Measurements from ENCODE around the gene WRAP73.
A peak's percentile ranks its signal among the peaks of the same experiment; 100 is the strongest.

WRAP73 gene

DNA sequence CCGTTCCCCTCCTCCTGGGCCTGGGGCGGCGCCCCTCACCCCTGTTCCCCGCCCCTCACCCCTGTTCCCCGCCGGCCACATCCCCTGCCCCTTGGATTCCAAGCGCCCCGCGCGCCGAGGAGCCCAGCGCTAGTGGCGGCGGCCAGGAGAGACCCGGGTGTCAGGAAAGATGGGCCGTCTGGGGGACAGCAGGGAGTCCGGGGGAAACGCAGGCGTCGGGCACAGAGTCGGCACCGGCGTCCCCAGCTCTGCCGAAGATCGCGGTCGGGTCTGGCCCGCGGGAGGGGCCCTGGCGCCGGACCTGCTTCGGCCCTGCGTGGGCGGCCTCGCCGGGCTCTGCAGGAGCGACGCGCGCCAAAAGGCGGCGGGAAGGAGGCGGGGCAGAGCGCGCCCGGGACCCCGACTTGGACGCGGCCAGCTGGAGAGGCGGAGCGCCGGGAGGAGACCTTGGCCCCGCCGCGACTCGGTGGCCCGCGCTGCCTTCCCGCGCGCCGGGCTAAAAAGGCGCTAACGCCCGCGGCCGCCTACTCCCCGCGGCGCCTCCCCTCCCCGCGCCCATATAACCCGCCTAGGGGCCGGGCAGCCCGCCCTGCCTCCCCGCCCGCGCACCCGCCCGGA is 2.1 kb upstream of the WRAP73 start, which contains the start of gene TP73:
Gene TP73, plus strand, starts transcription at position 587 of the 618 bp plus-strand sequence. CDS start 29,850 bp downstream, outside the sequence.
- CTCF ChIA-PET: interaction anchor here (0.6 to 0.7 kb wide), 2 partner anchors 22 to 33 kb away, joined by 3 read pairs; no protein-coding TSS in a partner anchor
- no peak within 1 kb of the TSS for H3K27ac Mint-ChIP-seq
- peaks cover 67% of the 10 kb centered on the region for H3K27me3 Mint-ChIP-seq
- DNase-seq: peak; percentile 42
- H3K9me3 Mint-ChIP-seq: no peaks in the 10 kb centered on the region
- peak within 1 kb of the TSS; percentile 45 for H3K4me3 Mint-ChIP-seq
- peaks cover 8% of the 10 kb centered on the region for H3K36me3 Mint-ChIP-seq
- peaks cover 28% of the 10 kb centered on the region for H3K4me1 Mint-ChIP-seq

- CTCF ChIA-PET: no interaction called here
- Mint-ChIP-seq H3K36me3 (peaks cover 8% of the 10 kb centered on the region), H3K27me3 (peaks cover 62% of the 10 kb centered on the region), H3K27ac (no peak overlapping the region), H3K4me1 (peaks cover 28% of the 10 kb centered on the region), H3K4me3 (peak overlapping the region; percentile 21), H3K9me3 (no peaks in the 10 kb centered on the region)
- DNase-seq: no peak
These were observed 1.4 kb upstream of the WRAP73 start for GRCh38 chr1:3651026-3651929.

GRCh38 chr1:3650248-3651025 is 534 bp upstream of the WRAP73 start:
- peaks cover 54% of the 10 kb centered on the region for H3K27me3 Mint-ChIP-seq
- no peak overlapping the region for H3K27ac Mint-ChIP-seq
- peak overlapping the region; percentile 79 for H3K4me3 Mint-ChIP-seq
- no peak for DNase-seq
- H3K36me3 Mint-ChIP-seq: peaks cover 14% of the 10 kb centered on the region
- no peaks in the 10 kb centered on the region for H3K9me3 Mint-ChIP-seq
- H3K4me1 Mint-ChIP-seq: peaks cover 28% of the 10 kb centered on the region
- CTCF ChIA-PET: no interaction called here

GRCh38 chr1:3646596-3646995 is 3.3 kb downstream of the WRAP73 start:
- no peak for DNase-seq
- CTCF ChIA-PET: no interaction called here
- Mint-ChIP-seq H3K27me3 (peaks cover 18% of the 10 kb centered on the region), H3K9me3 (no peaks in the 10 kb centered on the region), H3K36me3 (peaks cover 26% of the 10 kb centered on the region), H3K4me1 (peaks cover 28% of the 10 kb centered on the region), H3K4me3 (no peak overlapping the region), H3K27ac (no peak overlapping the region)

GRCh38 chr1:3645666-3646355 is 4.1 kb downstream of the WRAP73 start:
- Mint-ChIP-seq H3K4me1 (peaks cover 24% of the 10 kb centered on the region), H3K27ac (no peak overlapping the region), H3K4me3 (no peak overlapping the region), H3K27me3 (peaks cover 10% of the 10 kb centered on the region), H3K9me3 (no peaks in the 10 kb centered on the region), H3K36me3 (peaks cover 26% of the 10 kb centered on the region)
- CTCF ChIA-PET: no interaction called here
- DNase-seq: no peak

- no peak for DNase-seq
- Mint-ChIP-seq H3K4me1 (peaks cover 22% of the 10 kb centered on the region), H3K36me3 (peaks cover 26% of the 10 kb centered on the region), H3K9me3 (no peaks in the 10 kb centered on the region), H3K27me3 (peaks cover 5% of the 10 kb centered on the region), H3K27ac (no peak overlapping the region), H3K4me3 (no peak overlapping the region)
- CTCF ChIA-PET: no interaction called here
These were observed 4.7 kb downstream of the WRAP73 start for GRCh38 chr1:3645247-3645646.

DNA sequence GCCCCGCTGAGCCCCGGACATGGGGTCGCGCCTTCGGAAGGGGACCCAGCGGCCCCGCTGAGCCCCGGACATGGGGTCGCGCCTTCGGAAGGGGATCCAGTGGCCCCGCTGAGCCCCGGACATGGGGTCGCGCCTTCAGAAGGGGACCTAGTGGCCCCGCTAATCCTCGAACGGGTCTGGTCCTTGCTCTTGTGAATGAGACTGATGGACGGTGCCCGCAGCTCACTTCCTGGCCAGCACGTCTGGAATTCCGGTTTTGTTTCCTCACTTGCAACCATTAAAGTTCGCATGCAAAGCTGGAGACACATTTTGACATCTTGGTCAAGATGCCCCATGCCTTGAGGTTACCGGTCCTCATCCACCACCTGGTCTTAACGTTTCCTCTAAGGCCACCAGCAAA is 5.6 kb downstream of the WRAP73 start:
- Mint-ChIP-seq H3K27ac (no peak overlapping the region), H3K4me1 (peaks cover 18% of the 10 kb centered on the region), H3K27me3 (no peaks in the 10 kb centered on the region), H3K36me3 (peaks cover 26% of the 10 kb centered on the region), H3K9me3 (no peaks in the 10 kb centered on the region), H3K4me3 (no peak overlapping the region)
- DNase-seq: no peak
- CTCF ChIA-PET: no interaction called here

GRCh38 chr1:3642919-3643675 is 6.8 kb downstream of the WRAP73 start:
- Mint-ChIP-seq H3K36me3 (peaks cover 27% of the 10 kb centered on the region), H3K27me3 (no peaks in the 10 kb centered on the region), H3K4me1 (peaks cover 7% of the 10 kb centered on the region), H3K27ac (no peak overlapping the region), H3K9me3 (no peaks in the 10 kb centered on the region), H3K4me3 (no peak overlapping the region)
- DNase-seq: peak; percentile 14
- CTCF ChIA-PET: no interaction called here

DNA sequence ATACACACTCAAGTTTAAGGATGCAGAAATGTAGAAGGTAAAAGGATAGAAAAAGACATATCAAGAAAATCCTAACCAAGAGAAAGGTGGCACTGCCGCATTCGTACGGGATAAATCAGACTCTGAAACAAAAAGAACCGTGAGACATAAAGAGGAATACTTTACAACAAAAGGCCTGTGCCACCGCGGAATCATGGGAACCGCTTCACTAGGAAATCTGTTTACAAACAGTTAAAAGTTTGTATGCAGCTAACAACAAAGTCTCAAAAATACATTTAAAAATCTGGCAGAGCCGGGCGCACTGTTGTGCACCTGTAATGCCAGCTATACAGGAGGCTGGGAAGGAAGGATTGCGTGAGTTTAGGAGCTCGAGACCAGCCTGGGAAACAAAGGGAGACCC is 8.1 kb downstream of the WRAP73 start:
- Mint-ChIP-seq H3K4me1 (no peaks in the 10 kb centered on the region), H3K9me3 (no peaks in the 10 kb centered on the region), H3K36me3 (peaks cover 24% of the 10 kb centered on the region), H3K4me3 (no peak overlapping the region), H3K27me3 (no peaks in the 10 kb centered on the region), H3K27ac (no peak overlapping the region)
- CTCF ChIA-PET: interaction anchor here (1.6 kb wide), 1 partner anchor 151 kb away, joined by 3 read pairs; no protein-coding TSS in a partner anchor
- no peak for DNase-seq

- H3K27ac Mint-ChIP-seq: no peak overlapping the region
- H3K27me3 Mint-ChIP-seq: no peaks in the 10 kb centered on the region
- H3K9me3 Mint-ChIP-seq: no peaks in the 10 kb centered on the region
- H3K4me3 Mint-ChIP-seq: no peak overlapping the region
- DNase-seq: no peak
- CTCF ChIA-PET: interaction anchor here (1.6 kb wide), 1 partner anchor 151 kb away, joined by 3 read pairs; no protein-coding TSS in a partner anchor
- H3K36me3 Mint-ChIP-seq: peaks cover 24% of the 10 kb centered on the region
- no peaks in the 10 kb centered on the region for H3K4me1 Mint-ChIP-seq
These were observed 8.7 kb downstream of the WRAP73 start for GRCh38 chr1:3641046-3641760.

GRCh38 chr1:3640121-3640837 is 9.6 kb downstream of the WRAP73 start:
- no peaks in the 10 kb centered on the region for H3K9me3 Mint-ChIP-seq
- CTCF ChIA-PET: no interaction called here
- peaks cover 20% of the 10 kb centered on the region for H3K36me3 Mint-ChIP-seq
- H3K27ac Mint-ChIP-seq: peak overlapping the region; percentile 11
- H3K27me3 Mint-ChIP-seq: no peaks in the 10 kb centered on the region
- no peak for DNase-seq
- no peaks in the 10 kb centered on the region for H3K4me1 Mint-ChIP-seq
- no peak overlapping the region for H3K4me3 Mint-ChIP-seq

GRCh38 chr1:3639397-3639911 is 10.4 kb downstream of the WRAP73 start:
- CTCF ChIA-PET: no interaction called here
- no peaks in the 10 kb centered on the region for H3K27me3 Mint-ChIP-seq
- H3K4me1 Mint-ChIP-seq: no peaks in the 10 kb centered on the region
- H3K9me3 Mint-ChIP-seq: no peaks in the 10 kb centered on the region
- H3K36me3 Mint-ChIP-seq: peaks cover 17% of the 10 kb centered on the region
- H3K4me3 Mint-ChIP-seq: no peak overlapping the region
- H3K27ac Mint-ChIP-seq: no peak overlapping the region
- no peak for DNase-seq

All from activated naive CD4-positive, alpha-beta T cell treated with anti-CD3 and anti-CD28 coated beads, Interleukin-2, amount 10 ng/mL, durations not matched to agents 7 days and 5 days (primary cell).